Gastrocnemius medialis (tissue), 4 donors: Measurements from ENCODE around the gene GRB2. TPM values are rescaled to one million over a fixed set of nuclear protein-coding genes. Genes with fewer than 3 reads are reported as not detected.

ENCODE experiments used
- ATAC-seq, 2 donors: fragments of 150-250 bp; one replicate each; pipeline ENCODE4 v1.9.1; 2016
- DNase-seq, 2 donors: peaks; one replicate each; pipeline ENCODE4 v3.0.0-alpha.2; 2019
- H3K27ac ChIP-seq, 4 donors: fragments of 200-600 bp; sonication (generic); 1 replicate in 1 of 4; 2 replicates in 3 of 4; pipeline ENCODE4 v1.5.1; 2016 to 2018; ENCODE audit warnings: mild to moderate bottlenecking in 2 of 4, moderate library complexity in 1 of 4
- H3K27me3 ChIP-seq, 3 donors: fragments of 200-600 bp; sonication (generic) in 2 of 3; 1 replicate in 1 of 3; 2 replicates in 2 of 3; pipeline versions ENCODE4 v1.5.1 to v1.6.0; 2016 to 2019; ENCODE audit warnings: mild to moderate bottlenecking in 1 of 3, moderate library complexity in 1 of 3
- H3K36me3 ChIP-seq, 2 donors: fragments of 200-600 bp; sonication (generic) in 1 of 2; one replicate each; pipeline ENCODE4 v1.5.1; 2017 to 2018
- H3K4me1 ChIP-seq, 2 donors: fragments of 200-600 bp; sonication (generic) in 1 of 2; one replicate each; pipeline ENCODE4 v1.5.1; 2016 to 2017; ENCODE audit warnings: mild to moderate bottlenecking in 2 of 2
- H3K4me3 ChIP-seq, 4 donors: fragments of 200-600 bp; sonication (generic) in 3 of 4; 1 replicate in 1 of 4; 2 replicates in 3 of 4; pipeline ENCODE4 v1.5.1; 2016 to 2019; ENCODE audit warnings: mild to moderate bottlenecking in 2 of 4
- H3K9me3 ChIP-seq, 3 donors: fragments of 200-600 bp; sonication (generic) in 2 of 3; 1 replicate in 1 of 3; 2 replicates in 2 of 3; pipeline ENCODE4 v1.5.1; 2016 to 2019
- POLR2A ChIP-seq, 2 donors: fragments of 450-650 bp; IDR thresholded peaks; one replicate each; pipeline ENCODE4 v1.6.1; 2017; ENCODE audit warnings: antibody characterized with exemption in 2 of 2, mild to moderate bottlenecking in 2 of 2, moderate library complexity in 2 of 2
- in situ Hi-C, 4 donors: fragments of 200-750 bp; cut with MboI; loops; one replicate each; pipeline versions ENCODE4 v1.15.0 to v1.8.0; 2017; ENCODE audit warnings: low sequenced_read_pairs in 4 of 4
- intact Hi-C: fragments of 100-400 bp; cut with DNase I; formaldehyde crosslinking; loops from one replicate; pipeline ENCODE4 v1.15.1; 2023; ENCODE audit warnings: low total_unique reads
- total RNA-seq, 4 donors: library from RNA; depleted of rRNA; stranded (reverse); fragments of >200 nt; gene quantifications; one replicate each; pipeline versions ENCODE4 v1.1.0 to v1.2.3, GENCODE V29; 2016
- TF ChIP-seq, protein P1 (sequence below), 5 experiments: fragments of 450-650 bp in 3 of 5; fragments of 200-600 bp in 2 of 5; sonication (generic) in 2 of 5; IDR thresholded peaks in 4 of 5; conservative IDR thresholded peaks in 1 of 5; 1 replicate in 4 of 5; 2 replicates in 1 of 5; pipeline ENCODE4 v1.5.1; 2016 to 2019; ENCODE audit warnings: antibody characterized with exemption in 5 of 5, mild to moderate bottlenecking in 3 of 5, moderate library complexity in 3 of 5

GRB2 gene
- total RNA-seq, 4 donors from 2014 or later = 41.7 to 88.5 (median 68.8) TPM

DNA sequence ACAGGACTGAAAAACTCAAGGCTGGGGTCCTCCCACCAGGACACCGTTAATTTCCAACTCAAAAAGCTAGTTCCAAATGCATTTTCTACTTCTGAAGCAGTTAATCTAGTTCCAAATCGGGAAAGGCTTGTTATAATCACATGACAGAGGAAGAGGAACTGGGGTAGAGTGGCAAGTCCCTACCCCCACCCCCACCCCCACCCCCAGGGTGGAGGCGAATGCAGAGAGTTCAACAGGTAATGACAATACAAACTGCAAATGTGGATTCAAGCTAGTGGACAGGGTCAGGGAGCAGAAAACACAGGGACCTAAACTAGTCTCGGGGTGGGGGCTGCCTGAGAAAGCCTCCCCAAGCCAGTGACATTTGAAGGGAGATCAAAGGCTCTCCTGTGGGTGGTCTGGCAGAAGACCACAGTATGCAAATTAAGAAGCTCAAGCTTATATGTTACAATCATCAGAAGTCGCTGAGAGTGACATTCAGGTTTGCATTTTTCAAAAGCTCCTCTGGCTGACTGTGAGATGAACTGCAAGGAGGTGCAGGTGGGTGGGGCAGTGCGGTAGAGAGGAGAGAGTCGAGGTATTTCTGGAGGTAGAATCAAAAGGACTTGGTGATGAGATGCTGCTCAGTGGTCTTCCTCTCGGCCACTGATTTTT is 59.8 kb downstream of the GRB2 start:
- Histone ChIP-seq H3K4me3 (no peak overlapping the region), H3K4me1 (peaks cover 39 to 57% of the 10 kb centered on the region in 2 donors), H3K36me3 (no peaks in the 10 kb centered on the region), H3K27me3 (no peaks in the 10 kb centered on the region), H3K27ac (no peak overlapping the region), H3K9me3 (no peaks in the 10 kb centered on the region)
- TF ChIP-seq POLR2A (IDR thresholded peaks at IDR 0.05) = no peak
- TF ChIP-seq, protein P1, sequence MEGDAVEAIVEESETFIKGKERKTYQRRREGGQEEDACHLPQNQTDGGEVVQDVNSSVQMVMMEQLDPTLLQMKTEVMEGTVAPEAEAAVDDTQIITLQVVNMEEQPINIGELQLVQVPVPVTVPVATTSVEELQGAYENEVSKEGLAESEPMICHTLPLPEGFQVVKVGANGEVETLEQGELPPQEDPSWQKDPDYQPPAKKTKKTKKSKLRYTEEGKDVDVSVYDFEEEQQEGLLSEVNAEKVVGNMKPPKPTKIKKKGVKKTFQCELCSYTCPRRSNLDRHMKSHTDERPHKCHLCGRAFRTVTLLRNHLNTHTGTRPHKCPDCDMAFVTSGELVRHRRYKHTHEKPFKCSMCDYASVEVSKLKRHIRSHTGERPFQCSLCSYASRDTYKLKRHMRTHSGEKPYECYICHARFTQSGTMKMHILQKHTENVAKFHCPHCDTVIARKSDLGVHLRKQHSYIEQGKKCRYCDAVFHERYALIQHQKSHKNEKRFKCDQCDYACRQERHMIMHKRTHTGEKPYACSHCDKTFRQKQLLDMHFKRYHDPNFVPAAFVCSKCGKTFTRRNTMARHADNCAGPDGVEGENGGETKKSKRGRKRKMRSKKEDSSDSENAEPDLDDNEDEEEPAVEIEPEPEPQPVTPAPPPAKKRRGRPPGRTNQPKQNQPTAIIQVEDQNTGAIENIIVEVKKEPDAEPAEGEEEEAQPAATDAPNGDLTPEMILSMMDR (IDR thresholded peaks at IDR 0.05 in 4 of 5, conservative IDR thresholded peaks at IDR 0.05 in 1 of 5) = no peak
- intact Hi-C loops (no loop called here), in situ Hi-C loops (no loop called here)
- DNase-seq (no peak), ATAC-seq (no peak)

DNA sequence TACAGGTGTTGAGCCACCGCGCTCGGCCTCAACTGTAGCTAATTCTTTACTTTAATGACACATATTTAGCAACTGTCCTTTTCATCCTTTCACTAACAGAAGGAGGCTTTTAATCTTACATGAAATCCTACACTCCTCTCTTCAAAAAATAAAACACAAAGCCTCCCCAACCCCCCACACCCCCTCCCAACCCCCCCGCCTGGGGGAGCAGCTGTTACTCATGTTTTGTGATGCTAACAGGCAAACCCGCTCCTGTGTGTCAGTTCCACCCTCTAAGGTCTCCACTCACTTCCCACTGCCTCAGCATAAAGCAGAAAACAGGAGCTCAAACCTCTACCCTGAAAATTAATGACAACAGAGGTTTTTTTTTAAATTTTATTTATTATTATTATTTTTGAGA is 60.8 kb downstream of the GRB2 start:
- Histone ChIP-seq H3K4me3 (no peak overlapping the region), H3K36me3 (no peaks in the 10 kb centered on the region), H3K9me3 (no peaks in the 10 kb centered on the region), H3K4me1 (peaks cover 41 to 48% of the 10 kb centered on the region in 2 donors), H3K27ac (no peak overlapping the region), H3K27me3 (no peaks in the 10 kb centered on the region)
- ATAC-seq = no peak
- intact Hi-C loops = no loop called here
- in situ Hi-C loops = no loop called here
- TF ChIP-seq POLR2A (IDR thresholded peaks at IDR 0.05) = no peak
- TF ChIP-seq, protein P1 (IDR thresholded peaks at IDR 0.05 in 4 of 5, conservative IDR thresholded peaks at IDR 0.05 in 1 of 5) = no peak
- DNase-seq = no peak

DNA sequence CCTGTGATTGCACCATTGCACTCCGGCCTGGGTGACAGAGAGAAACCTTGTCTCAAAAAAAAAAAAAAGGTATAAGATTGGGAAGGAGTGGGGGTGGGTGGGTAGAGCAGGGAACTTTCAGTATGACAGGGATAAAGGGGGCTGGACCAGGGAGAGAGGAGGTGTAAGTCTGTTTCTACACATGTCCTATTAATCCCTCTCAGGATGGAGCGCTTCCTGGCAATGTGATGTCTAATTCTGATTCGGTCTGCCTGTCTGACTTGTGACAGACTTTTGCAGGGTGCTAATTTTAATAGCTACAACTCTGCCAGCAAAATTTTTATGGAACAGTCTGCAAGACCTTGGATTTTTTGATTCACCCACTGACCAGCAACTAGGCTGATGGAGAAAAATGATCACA is 62.5 kb downstream of the GRB2 start:
- Histone ChIP-seq H3K36me3 (no peaks in the 10 kb centered on the region), H3K9me3 (no peaks in the 10 kb centered on the region), H3K4me3 (no peak overlapping the region), H3K27ac (no peak overlapping the region), H3K27me3 (no peaks in the 10 kb centered on the region), H3K4me1 (peaks cover 42 to 48% of the 10 kb centered on the region in 2 donors)
- intact Hi-C loops = no loop called here
- no peak for TF ChIP-seq POLR2A (IDR thresholded peaks at IDR 0.05)
- TF ChIP-seq, protein P1 (IDR thresholded peaks at IDR 0.05 in 4 of 5, conservative IDR thresholded peaks at IDR 0.05 in 1 of 5) = no peak
- ATAC-seq = no peak
- in situ Hi-C loops = no loop called here
- DNase-seq = no peak

DNA sequence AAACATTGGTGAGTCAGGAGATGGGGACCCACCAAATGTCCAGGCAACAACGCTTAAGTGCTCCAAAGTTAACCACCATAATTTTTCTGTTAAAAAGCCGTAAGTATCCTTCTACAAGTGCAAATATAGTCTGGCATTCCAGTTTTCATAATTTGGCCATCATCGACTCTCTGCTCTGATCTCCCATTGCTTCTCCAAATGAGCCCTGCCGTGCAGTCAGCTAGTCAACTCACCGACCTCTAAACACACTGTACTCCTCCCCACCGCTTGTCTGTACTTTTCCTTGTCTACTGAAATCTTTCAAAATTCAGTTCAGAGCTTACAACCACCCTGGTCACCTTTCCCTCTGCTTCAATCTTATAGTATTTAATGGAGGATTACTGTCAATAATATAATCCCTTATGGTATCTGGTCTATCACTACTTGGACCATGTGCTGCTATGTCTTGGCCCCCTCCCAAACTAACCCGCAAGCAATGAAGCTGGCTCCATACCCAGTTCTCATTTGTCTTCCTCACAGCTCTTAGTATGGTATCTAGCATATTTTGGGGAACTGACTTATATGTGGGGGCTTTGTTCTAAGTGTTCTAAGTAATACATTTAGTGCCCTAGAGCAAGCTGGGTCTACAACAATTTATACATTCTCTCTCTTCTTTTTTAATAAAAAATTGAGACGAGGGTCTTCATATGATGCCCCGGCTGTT is 63.5 kb downstream of the GRB2 start:
- H3K4me3 ChIP-seq = no peak overlapping the region
- H3K27me3 ChIP-seq = no peaks in the 10 kb centered on the region
- H3K36me3 ChIP-seq = no peaks in the 10 kb centered on the region
- TF ChIP-seq, protein P1 (IDR thresholded peaks at IDR 0.05 in 4 of 5, conservative IDR thresholded peaks at IDR 0.05 in 1 of 5) = no peak
- no peak for TF ChIP-seq POLR2A (IDR thresholded peaks at IDR 0.05)
- intact Hi-C loops = no loop called here
- no peak for DNase-seq
- no peak for ATAC-seq
- peaks cover 34 to 48% of the 10 kb centered on the region in 2 donors for H3K4me1 ChIP-seq
- H3K9me3 ChIP-seq = no peaks in the 10 kb centered on the region
- no peak overlapping the region for H3K27ac ChIP-seq
- in situ Hi-C loops = no loop called here
